Skeletal muscle satellite cell (primary cell): ENCODE results near the gene ITPR2. TPM values are rescaled to one million over a fixed set of nuclear protein-coding genes. Genes with fewer than 3 reads are reported as not detected.

ENCODE experiments used
- H3K27me3 ChIP-seq: 2 replicates; pipeline ENCODE4 v1.7.0; 2013; ENCODE audit warnings: low read length; ENCODE audit not compliant: control insufficient read depth, insufficient read depth
- H3K36me3 ChIP-seq: 2 replicates; pipeline ENCODE4 v1.7.0; 2013; ENCODE audit warnings: mild to moderate bottlenecking, control low read depth, low read length; ENCODE audit not compliant: insufficient read depth
- H3K4me1 ChIP-seq: 2 replicates; pipeline ENCODE4 v1.7.0; 2013; ENCODE audit warnings: low read length; ENCODE audit not compliant: control insufficient read depth, insufficient read depth
- H3K4me2 ChIP-seq: 2 replicates; pipeline ENCODE4 v1.7.0; 2013; ENCODE audit warnings: mild to moderate bottlenecking, low read length
- H3K4me3 ChIP-seq: 2 replicates; pipeline ENCODE4 v1.7.0; 2013; ENCODE audit warnings: low read length
- H3K9ac ChIP-seq: 2 replicates; pipeline ENCODE4 v1.7.0; 2013; ENCODE audit warnings: mild to moderate bottlenecking, low read depth, low read length, moderate library complexity
- H3K9me3 ChIP-seq: replicated peaks from 2 replicates; pipeline ENCODE4 v1.7.0; 2013; ENCODE audit warnings: mild to moderate bottlenecking, control low read depth, low read length
- small RNA-seq: library from RNA; depleted of rRNA; stranded (forward); fragments of <200 nt; gene quantifications from one replicate; pipeline ENCODE3, GENCODE V24; 2012

ITPR2 gene

GRCh38 chr12:26299751-26300150 is 533.2 kb downstream of the ITPR2 start:
- H3K27me3 ChIP-seq = no peaks in the 10 kb centered on the region
- peak overlapping the region; percentile 73 for H3K4me2 ChIP-seq
- no peak overlapping the region for H3K4me3 ChIP-seq
- H3K9ac ChIP-seq = no peak overlapping the region
- no peaks in the 10 kb centered on the region for H3K9me3 ChIP-seq
- H3K36me3 ChIP-seq = no peaks in the 10 kb centered on the region
- H3K4me1 ChIP-seq = peaks cover 18% of the 10 kb centered on the region

GRCh38 chr12:26298785-26299621 is 534.0 kb downstream of the ITPR2 start:
- no peaks in the 10 kb centered on the region for H3K9me3 ChIP-seq
- H3K36me3 ChIP-seq = no peaks in the 10 kb centered on the region
- peak overlapping the region; percentile 60 for H3K4me3 ChIP-seq
- peak overlapping the region; percentile 73 for H3K9ac ChIP-seq
- H3K4me2 ChIP-seq = peak overlapping the region; percentile 73
- H3K4me1 ChIP-seq = peaks cover 18% of the 10 kb centered on the region
- H3K27me3 ChIP-seq = no peaks in the 10 kb centered on the region

DNA sequence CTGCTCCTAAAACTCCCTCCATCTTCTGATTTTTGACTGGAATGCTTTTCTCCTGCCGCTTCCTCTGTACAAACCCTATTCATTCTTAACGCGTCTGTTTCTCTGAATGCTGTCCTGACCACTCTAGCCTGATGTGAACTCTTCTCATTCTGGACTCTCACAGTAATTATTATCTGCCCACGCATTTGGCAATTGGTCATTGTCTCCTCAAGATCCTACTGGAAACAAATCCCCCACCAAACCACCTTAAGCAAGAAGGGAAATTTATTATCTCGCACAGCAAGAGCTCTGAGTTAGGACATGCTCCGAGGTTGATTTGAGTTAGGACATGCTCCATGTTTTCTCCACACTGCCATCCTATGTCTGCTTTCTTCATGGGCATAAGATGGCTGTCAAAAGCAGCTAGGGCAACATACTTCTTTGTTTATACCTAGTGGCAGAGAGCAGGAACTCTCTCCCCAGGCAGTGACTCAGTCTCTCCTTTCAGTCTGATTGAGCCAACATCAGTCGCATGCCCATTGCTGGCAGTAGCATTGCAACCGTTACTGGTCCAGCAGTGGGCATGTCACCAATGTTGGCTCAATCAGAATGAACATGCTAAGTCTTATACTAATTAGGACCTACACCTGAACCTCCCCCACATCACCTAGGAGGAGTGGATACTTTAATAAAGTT is 535.5 kb downstream of the ITPR2 start:
- Histone ChIP-seq H3K36me3 (no peaks in the 10 kb centered on the region), H3K4me3 (no peak overlapping the region)

GRCh38 chr12:26295001-26295400 is 538.0 kb downstream of the ITPR2 start:
- Histone ChIP-seq H3K4me3 (no peak overlapping the region), H3K9ac (no peak overlapping the region), H3K36me3 (no peaks in the 10 kb centered on the region), H3K9me3 (no peaks in the 10 kb centered on the region), H3K4me2 (no peak overlapping the region), H3K27me3 (no peaks in the 10 kb centered on the region), H3K4me1 (peaks cover 18% of the 10 kb centered on the region)

More for the DNA sequence above, 535.5 kb downstream of the ITPR2 start:
- H3K9ac ChIP-seq = no peak overlapping the region
- peaks cover 18% of the 10 kb centered on the region for H3K4me1 ChIP-seq
- no peak overlapping the region for H3K4me2 ChIP-seq
- H3K27me3 ChIP-seq = no peaks in the 10 kb centered on the region
- no peaks in the 10 kb centered on the region for H3K9me3 ChIP-seq

DNA sequence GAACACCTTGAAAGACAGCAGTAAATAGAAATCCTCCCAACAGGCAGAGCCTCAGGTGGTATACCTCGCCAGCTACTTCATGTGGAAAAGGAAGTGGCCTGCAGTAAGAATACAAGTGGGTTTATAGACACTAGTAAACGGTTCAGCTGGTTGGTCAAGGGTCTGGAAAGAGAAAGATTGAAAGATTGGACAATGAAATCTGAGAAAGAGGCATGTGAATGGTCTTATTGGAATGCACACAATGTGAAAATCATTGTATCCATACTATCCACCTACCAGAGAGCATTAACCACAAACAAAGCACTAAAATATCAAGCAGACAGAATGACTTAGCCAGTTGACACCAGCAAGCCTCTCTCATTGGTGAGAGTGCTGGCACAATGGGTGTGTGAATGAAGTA is 539.4 kb downstream of the ITPR2 start:
- no peaks in the 10 kb centered on the region for H3K36me3 ChIP-seq
- H3K9me3 ChIP-seq = no peaks in the 10 kb centered on the region
- H3K4me1 ChIP-seq = peaks cover 10% of the 10 kb centered on the region
- no peak overlapping the region for H3K9ac ChIP-seq
- H3K4me2 ChIP-seq = no peak overlapping the region
- no peak overlapping the region for H3K4me3 ChIP-seq
- no peaks in the 10 kb centered on the region for H3K27me3 ChIP-seq

DNA sequence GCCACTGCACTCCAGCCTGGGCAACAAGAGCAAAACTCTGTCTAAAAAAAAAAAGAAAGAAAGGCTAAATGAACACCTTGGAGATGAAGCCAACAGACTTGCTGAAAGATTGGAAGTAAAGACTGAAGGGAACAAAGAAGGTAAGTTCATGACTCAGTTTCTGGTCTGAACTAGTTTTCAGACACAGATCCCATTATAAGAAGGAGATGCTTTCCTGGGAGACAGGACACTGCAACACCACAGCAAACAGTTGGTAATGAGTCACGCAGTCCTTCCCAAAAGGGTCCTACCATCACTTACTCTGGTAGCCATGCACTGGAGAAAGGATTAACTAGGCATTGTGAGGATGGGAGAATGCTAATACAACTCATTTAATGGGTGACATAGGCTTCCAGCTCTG is 540.4 kb downstream of the ITPR2 start:
- Histone ChIP-seq H3K4me3 (no peak overlapping the region), H3K9ac (no peak overlapping the region), H3K9me3 (no peaks in the 10 kb centered on the region), H3K4me2 (no peak overlapping the region), H3K4me1 (peaks cover 12% of the 10 kb centered on the region), H3K27me3 (no peaks in the 10 kb centered on the region), H3K36me3 (no peaks in the 10 kb centered on the region)

DNA sequence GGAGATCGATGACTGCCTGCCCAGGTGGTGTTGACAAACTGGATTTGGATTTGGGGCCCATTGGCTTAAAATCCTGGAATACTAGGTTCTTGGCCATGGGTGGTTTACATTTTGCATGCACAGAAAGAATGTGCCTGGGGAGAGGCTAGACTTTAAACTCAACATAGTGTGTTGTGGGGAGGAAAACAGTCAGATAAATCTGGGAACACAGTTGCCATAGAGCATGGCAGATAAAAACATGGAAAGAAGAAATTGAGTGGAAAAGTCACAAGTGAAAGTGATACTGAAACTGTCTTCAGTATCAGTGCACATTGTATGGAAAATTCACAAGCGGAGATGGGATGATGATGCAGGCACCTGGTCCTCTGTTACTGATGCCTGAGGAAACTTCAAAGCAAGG is 542.4 kb downstream of the ITPR2 start:
- Histone ChIP-seq H3K9me3 (no peaks in the 10 kb centered on the region), H3K9ac (no peak overlapping the region), H3K4me2 (no peak overlapping the region), H3K36me3 (no peaks in the 10 kb centered on the region), H3K27me3 (no peaks in the 10 kb centered on the region), H3K4me1 (peaks cover 14% of the 10 kb centered on the region), H3K4me3 (no peak overlapping the region)

DNA sequence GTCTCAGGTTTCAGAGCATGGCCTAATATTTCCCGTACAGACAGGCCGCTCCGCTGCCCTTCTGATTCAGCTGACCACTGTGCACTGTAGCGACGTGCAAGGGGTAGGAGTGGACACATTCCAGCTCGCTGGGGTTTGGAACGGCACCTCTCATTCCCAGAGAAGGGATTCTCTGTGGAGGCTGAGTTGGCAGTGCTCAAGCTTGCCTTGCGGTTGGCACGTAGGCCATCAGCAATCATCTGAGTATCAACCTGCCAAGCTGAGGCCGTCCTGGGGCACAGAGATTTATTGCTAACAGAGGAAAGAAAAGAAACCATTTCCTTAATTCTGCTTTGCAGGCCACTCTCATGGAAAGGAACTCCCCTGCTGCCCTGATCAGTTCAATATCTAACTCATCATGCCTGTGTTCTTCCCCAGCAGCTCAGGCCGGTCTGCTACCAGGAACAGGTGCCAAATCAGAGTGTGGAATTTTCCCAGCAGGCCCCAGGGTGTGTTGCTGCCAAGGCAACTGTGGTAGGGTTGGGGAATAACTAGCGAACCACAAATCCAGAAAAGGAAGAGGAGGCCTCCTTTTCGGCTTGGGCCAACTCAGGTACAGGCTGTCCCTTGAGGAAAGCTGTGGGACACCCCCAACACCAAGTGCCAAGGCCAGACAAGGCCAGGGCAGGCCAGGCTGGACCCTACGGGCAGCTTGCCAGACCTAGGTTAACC is 545.2 kb downstream of the ITPR2 start:
- Histone ChIP-seq H3K4me3 (no peak overlapping the region), H3K4me1 (peaks cover 14% of the 10 kb centered on the region), H3K9ac (no peak overlapping the region), H3K4me2 (peak overlapping the region; percentile 34), H3K36me3 (no peaks in the 10 kb centered on the region), H3K9me3 (no peaks in the 10 kb centered on the region), H3K27me3 (no peaks in the 10 kb centered on the region)

Small RNA genes within 50 kb of the gene (small RNA-seq; reads per million reads assigned to genes)
- not detected for gene RNA5SP354
